NAMALWA (cell line): ENCODE data around the gene HS3ST3B1.

Experiments
- DNase-seq: peaks from one replicate; pipeline ENCODE4 v3.0.0-alpha.2; 2015; ENCODE audit warnings: low spot score

Gene HS3ST3B1

GRCh38 chr17:14355556-14355955, 54.7 kb downstream of the HS3ST3B1 start:
- no peak for DNase-seq

DNA sequence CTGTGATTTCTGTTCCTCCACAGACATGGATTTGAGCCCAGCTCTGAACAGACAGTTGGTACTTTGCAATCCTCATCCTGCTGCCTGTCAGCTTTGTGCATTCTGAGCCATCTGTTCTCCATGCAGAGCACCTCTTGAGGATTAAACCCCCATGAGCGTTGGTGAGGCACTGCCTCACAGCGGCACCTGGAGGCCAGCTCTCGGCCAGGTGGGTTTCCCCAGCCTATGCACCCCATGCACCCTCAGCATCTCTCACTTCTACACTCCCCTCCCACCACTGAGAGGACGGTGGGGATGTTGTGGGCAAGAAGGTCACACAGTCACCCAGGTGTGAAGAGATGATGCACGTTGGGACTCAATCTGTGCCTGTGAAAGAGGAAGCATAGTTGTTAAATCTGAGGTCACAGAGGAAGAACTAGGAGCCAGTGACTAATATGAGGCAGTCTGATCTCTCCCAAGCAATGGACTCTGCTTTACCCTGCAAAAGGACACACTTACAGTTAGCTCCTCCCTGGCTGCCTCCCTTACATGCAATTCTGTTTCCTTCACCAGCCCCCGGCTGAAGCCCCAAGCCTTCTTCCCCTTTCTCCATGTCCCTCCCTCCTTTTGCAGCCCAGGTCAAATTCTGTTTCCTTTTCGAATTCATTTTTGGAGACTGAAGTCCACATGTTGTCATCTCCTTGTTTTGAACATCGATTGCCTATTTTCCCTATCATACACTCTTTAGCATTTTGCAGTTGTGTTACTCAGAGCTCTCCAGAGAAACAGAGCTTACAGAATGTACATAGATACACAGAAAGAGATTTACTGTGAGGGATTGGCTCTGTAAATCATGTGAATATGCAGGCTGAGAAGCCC, 58.5 kb downstream of the HS3ST3B1 start:
- DNase-seq: no peak

GRCh38 chr17:14360856-14361255, 60.0 kb downstream of the HS3ST3B1 start:
- DNase-seq: no peak

DNA sequence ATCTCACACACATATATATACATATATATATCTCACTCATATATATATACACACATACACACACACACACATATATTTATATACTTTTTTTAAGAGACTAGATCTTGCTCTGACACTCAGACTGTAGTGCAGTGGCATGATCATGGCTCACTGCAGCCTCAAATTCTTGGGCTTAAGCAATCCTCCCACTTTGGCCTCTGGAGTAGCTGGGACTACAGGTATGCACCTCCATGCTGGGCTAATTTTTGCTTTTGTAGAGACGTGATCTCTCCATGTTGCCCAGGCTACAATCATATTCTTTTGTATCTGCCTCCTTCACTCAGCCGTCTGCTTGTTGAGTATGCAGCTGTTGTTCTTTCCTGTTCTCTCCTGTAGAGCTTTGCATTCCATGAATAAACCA, 60.6 kb downstream of the HS3ST3B1 start:
- no peak for DNase-seq

DNA sequence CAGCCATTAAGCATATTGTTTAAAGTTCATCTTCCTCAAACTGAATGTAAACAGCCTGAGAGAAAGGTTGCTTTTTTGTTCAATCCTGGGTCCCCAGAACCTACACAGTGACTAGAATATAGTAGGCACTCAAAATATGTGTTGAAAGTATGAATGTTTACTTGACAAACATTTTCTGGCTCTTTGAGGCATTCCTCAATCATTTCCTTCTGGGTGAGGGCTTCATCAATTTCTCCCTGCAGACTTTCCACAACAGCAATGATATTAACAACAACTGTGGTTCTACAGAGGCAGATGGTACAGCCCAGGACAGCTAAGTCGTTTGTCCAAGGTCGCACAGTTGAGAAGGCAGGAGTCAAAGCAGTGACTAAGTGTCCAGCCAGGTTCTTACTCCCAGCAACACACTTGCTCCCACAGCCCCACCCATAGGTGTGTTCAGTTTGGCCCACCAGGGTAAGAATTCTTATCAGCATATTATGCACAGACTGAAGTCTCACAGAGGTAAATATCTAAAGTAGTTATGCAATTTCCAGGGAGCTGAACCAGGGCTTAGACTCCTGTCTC, 61.1 kb downstream of the HS3ST3B1 start:
- DNase-seq: no peak

DNA sequence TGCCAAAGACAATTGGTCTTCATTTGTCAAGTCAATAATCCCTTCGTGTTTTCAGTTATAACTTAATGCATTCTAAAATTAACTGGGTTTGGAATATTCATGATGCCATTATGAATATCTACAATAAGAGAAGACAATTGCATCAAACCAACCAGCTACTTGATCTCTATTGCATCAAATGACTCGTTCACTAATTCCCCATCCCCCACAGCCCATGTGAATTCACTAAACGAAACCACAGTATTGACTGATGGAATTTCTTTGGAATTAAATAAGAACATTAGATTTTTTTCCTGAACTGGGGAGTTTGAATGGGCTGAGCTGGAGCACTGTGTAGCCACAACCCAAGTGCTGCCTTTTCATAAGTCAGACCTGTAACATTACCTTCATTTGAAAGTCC, 65.3 kb downstream of the HS3ST3B1 start:
- no peak for DNase-seq

DNA sequence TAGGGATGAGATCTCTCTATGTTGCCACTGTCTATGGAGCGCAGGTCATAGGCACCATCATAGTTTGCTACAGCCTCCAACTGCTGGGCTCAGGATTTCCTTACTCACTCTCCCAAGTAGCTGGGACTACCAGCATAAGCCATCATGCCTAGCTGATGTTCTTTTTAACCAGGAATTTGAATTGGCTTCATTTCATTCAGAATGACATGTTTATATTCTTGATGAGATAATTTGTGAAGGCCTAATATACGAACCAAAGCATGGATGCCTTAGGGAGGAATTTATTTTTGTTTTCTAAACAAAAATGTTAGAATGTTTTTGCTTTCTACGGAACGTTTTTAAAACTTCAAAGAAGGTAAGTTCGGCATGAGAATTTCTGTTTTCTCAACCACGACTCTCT, 71.6 kb downstream of the HS3ST3B1 start:
- DNase-seq: no peak

DNA sequence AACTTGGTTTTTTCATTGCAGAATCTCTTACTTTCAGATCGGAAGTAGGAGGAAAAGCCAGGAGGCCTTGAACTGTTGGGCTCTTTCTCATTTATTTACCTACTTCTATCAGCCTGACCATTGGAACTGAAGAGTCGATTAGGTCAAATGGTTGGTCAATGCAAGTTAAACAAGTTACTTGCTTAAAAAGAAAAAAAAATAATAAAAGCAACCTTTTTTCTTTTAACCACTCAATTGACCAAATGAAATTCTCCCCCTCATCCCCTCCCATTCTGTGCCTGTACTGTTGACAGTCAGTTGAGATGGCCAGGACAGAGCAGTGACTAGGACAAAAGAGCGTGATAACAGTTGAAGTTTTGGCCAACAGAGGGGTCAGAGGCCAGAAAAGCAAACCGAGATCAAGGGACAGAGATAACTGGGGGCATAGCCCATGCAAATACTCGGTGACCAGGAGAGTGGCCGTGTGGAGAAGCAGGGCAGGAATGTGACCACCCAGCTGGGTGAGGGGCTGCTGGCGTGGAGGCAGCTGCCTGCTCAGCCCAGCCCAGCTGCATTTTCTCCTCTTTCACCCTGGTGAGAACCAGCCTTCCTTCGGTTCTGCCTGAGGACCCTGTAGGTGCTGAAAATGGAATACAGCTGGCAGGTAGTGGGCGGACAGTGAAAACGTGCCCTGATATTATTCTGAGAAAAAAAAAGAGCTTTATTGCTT, 72.2 kb downstream of the HS3ST3B1 start:
- no peak for DNase-seq

- DNase-seq: no peak
Observed at GRCh38 chr17:14373614-14374259, 72.9 kb downstream of the HS3ST3B1 start.

DNA sequence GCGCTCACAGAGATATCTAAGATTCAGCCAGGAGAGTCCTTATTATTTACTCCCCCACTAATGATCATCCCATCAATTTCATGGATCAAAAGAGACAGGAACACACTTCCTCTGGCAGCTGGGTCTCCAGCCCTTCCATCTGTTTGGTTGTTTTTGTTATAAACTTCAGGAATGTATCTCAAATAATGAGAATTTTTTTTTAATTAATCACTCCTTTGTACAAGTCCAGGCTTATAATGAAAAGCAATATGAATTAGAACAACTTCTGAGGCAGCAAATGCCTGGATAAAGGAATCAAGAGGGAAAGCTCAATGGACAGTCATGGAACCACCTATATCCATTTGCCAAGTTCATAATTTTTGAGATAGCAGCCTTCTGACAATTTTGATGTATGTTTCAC, 73.4 kb downstream of the HS3ST3B1 start:
- DNase-seq: no peak

DNA sequence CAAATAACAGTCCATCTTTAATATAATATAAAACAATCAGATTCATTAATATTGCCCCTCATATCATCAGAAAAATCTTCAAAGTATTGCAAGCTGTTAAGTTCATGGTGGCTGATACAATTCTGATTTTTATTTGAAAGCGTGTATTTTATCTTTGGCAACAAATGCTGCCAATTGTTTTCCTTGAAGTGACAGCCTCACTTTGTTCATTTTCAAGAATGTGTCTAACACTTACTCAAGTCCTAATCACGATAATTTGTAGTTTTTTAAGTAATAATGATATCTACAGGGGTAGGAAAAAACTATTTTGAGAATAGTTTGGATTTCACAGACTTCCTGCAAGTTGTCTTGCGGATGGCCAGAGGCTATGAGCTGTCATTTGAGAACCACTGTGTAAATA, 75.8 kb downstream of the HS3ST3B1 start:
- DNase-seq: no peak

DNA sequence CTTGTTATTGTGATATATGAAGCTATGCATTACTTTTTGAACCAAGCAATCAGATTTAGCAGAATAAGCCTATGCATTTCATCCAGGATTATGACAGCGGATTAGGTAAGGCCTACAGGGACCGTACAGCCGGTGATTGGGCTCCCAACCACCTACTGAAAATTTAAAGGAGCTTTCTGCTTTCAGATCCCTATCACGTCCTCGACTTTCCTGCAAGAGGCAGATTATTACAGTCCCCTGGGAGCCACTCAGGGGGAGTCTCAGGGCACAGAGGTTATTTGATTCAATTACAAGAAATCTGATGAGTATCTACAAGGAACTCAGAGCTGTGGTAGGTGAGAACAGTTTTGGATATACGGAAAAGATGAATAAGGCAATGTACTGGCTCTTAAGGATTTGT, 80.7 kb downstream of the HS3ST3B1 start:
- no peak for DNase-seq

- DNase-seq: no peak
Observed at GRCh38 chr17:14387036-14387435, 86.2 kb downstream of the HS3ST3B1 start.

DNA sequence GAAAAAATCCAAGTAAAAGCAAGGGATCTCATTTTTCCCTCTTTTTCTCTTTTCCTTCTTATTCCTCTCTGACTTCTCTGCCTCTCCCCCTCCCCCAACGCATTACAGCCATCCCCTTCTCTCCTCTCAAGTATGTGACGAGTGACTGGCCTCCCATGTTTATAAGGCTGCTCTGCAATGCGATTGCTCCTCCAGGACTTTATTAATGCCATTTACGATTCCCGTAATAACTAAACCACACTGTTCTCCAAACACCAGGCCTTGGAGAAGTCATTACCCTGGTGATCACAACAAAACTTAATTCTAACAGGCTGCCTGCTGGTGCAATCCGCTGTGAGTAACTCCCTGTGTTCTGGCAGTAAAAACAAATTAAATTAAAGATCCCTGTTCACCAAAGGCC, 88.8 kb downstream of the HS3ST3B1 start:
- DNase-seq: no peak

DNA sequence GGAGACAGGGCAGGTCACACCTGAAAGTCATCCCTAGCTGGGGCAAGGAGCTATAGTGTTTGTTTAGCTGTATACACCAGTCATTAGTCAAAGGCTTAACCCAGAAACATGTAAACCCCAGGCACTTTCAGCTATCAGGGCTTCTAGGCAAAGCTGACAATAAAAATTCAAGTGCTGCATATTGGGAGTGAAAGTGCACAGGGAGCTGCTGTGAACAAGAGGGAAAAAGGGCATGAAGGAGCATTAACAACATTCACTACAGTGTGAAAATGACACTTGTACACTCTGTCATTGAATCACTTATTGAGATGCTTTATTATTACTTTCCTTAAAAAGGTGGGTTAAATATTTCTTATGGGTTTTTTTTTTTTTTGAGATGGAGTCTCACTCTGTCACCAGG, 92.8 kb downstream of the HS3ST3B1 start:
- no peak for DNase-seq

DNA sequence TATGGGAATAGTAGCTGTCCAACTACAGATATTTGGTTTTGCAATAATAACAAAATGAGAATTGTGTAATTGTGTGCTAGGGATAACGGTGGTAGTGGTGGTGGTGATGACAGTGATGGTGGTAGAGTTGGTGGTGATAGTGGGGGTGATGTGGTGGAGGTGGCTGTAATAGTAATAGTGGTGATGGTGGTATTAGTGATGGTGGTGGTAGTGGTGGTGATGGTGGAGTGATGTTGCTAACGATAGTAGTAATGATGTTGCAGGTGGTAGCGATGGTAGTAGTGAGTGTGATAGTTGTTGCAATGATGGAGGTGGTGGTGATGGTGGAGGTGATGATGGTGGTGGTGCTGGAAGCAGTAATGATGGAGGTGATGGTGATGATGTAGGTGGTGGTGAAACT, 94.4 kb downstream of the HS3ST3B1 start:
- DNase-seq: no peak

- no peak for DNase-seq
Observed at GRCh38 chr17:14396547-14396946, 95.7 kb downstream of the HS3ST3B1 start.

- DNase-seq: no peak
Observed at GRCh38 chr17:14398766-14399165, 97.9 kb downstream of the HS3ST3B1 start.
